HCT116 (cell line): ENCODE results near the gene CD99L2. TPM values are rescaled to one million over a fixed set of nuclear protein-coding genes. Genes with fewer than 3 reads are reported as not detected.

Experiments used
- ATAC-seq: fragments of 200-7000 bp; cut with Tn5 transposase; 2 replicates; pipeline ENCODE4 v1.9.1; 2020; ENCODE audit warnings: mild to moderate bottlenecking, moderate library complexity
- BruUV-seq: library from RNA; stranded (reverse); fragments of 400-500 nt; replicated peaks from 2 replicates; lab custom pipeline; 2021; lab: Mats Ljungman, UMichigan
- CTCF ChIA-PET: fragments of 300-600 bp; sonication (Branson Sonifier 250); formaldehyde crosslinking; loops from one replicate; lab custom pipeline; 2021; ENCODE audit warnings: antibody characterized with exemption; lab: Charles Lee
- POLR2A ChIA-PET: fragments of 300-600, 350-600 bp; sonication (Branson Sonifier 250); formaldehyde crosslinking; loops from one replicate; lab custom pipeline; 2021; ENCODE audit warnings: antibody characterized with exemption; lab: Charles Lee
- RAD21 ChIA-PET, 2 experiments: fragments of 300-600 bp; sonication (Branson Sonifier 250); formaldehyde crosslinking; loops; one replicate each; lab custom pipeline; 2023; ENCODE audit warnings: low total read pairs in 2 of 2; ENCODE audit not compliant: uncharacterized antibody in 2 of 2, unreplicated experiment in 2 of 2, low non-redundant PET in 1 of 2; lab: Charles Lee
- DNase-seq: peaks from one replicate; pipeline ENCODE4 v3.0.0-alpha.2; 2010; ENCODE audit warnings: low read depth, low spot score
- H2AFZ ChIP-seq: fragments of 200-600 bp; shearing (Covaris generic), sonication (generic); 2 replicates; pipeline ENCODE4 v1.6.1; 2017; ENCODE audit warnings: low read depth, mixed run types, mixed read lengths, antibody characterized with exemption, low read length; ENCODE audit not compliant: poor library complexity, severe bottlenecking
- H3K27ac ChIP-seq: 2 replicates; pipeline ENCODE4 v1.5.1; 2012; ENCODE audit warnings: low read depth, low read length
- H3K27me3 ChIP-seq: fragments of 200-600 bp; sonication (generic); 2 replicates; pipeline ENCODE4 v1.6.1; 2016; ENCODE audit warnings: mixed run types, low read length, mixed read lengths; ENCODE audit not compliant: insufficient read depth
- H3K36me3 ChIP-seq, 2 experiments: fragments of 200-500 bp in 1 of 2; fragments of 200-600 bp in 1 of 2; sonication (Bioruptor generic) in 1 of 2; sonication (generic) in 1 of 2; 2 replicates each; pipeline versions ENCODE4 v1.5.1 to v1.6.1; 2014 to 2016; ENCODE audit warnings: low read length in 2 of 2, inconsistent platforms in 1 of 2, mixed read lengths in 1 of 2, mixed run types in 1 of 2; ENCODE audit not compliant: insufficient read depth in 2 of 2, control insufficient read depth in 1 of 2
- H3K4me1 ChIP-seq, 2 experiments: fragments of 200-600 bp in 1 of 2; sonication (generic) in 1 of 2; 2 replicates each; pipeline versions ENCODE4 v1.5.1 to v1.6.1; 2012 to 2017; ENCODE audit warnings: low read length in 2 of 2, inconsistent platforms in 1 of 2, mild to moderate bottlenecking in 1 of 2, mixed read lengths in 1 of 2, mixed run types in 1 of 2, moderate library complexity in 1 of 2; ENCODE audit not compliant: insufficient read depth in 2 of 2, control insufficient read depth in 1 of 2
- H3K4me2 ChIP-seq: fragments of 200-600 bp; sonication (generic); 2 replicates; pipeline ENCODE4 v1.6.1; 2017; ENCODE audit warnings: mixed run types, low read length, mixed read lengths
- H3K4me3 ChIP-seq, 2 experiments: fragments of 200-600 bp in 1 of 2; sonication (generic) in 1 of 2; replicated peaks in 1 of 2; 2 replicates each; pipeline ENCODE4 v1.5.1; 2011 to 2016; ENCODE audit warnings: low read length in 2 of 2, control low read depth in 1 of 2, low read depth in 1 of 2, mild to moderate bottlenecking in 1 of 2, mixed read lengths in 1 of 2, mixed run types in 1 of 2
- H3K79me2 ChIP-seq: fragments of 200-600 bp; sonication (generic); 2 replicates; pipeline ENCODE4 v1.6.1; 2017; ENCODE audit warnings: mild to moderate bottlenecking, mixed run types, low read length, moderate library complexity, mixed read lengths; ENCODE audit not compliant: insufficient read depth
- H3K9ac ChIP-seq: fragments of 200-600 bp; sonication (generic); 2 replicates; pipeline ENCODE4 v1.6.1; 2016; ENCODE audit warnings: low read length, mixed read lengths
- H3K9me2 ChIP-seq: fragments of 200-600 bp; sonication (generic), shearing (Covaris generic); 2 replicates; pipeline ENCODE4 v1.6.1; 2017; ENCODE audit warnings: mixed run types, mild to moderate bottlenecking, moderate library complexity; ENCODE audit not compliant: insufficient read depth
- H3K9me3 ChIP-seq, 2 experiments: fragments of 200-500 bp in 1 of 2; fragments of 200-600 bp in 1 of 2; sonication (Bioruptor generic) in 1 of 2; sonication (generic) in 1 of 2; 2 replicates each; pipeline ENCODE4 v1.6.1; 2014 to 2017; ENCODE audit warnings: low read length in 2 of 2, mixed read lengths in 2 of 2, inconsistent platforms in 1 of 2, low read depth in 1 of 2, mild to moderate bottlenecking in 1 of 2, mixed run types in 1 of 2, moderate library complexity in 1 of 2; ENCODE audit not compliant: control insufficient read depth in 1 of 2, insufficient read depth in 1 of 2
- H4K20me1 ChIP-seq: fragments of 200-600 bp; sonication (generic), shearing (Covaris generic); 2 replicates; pipeline ENCODE4 v1.6.1; 2017; ENCODE audit warnings: mixed run types, mild to moderate bottlenecking, moderate library complexity; ENCODE audit not compliant: insufficient read depth
- CBX3 ChIP-seq: IDR thresholded peaks from 2 replicates; pipeline ENCODE4 v1.6.1; 2012; ENCODE audit warnings: low read depth
- CEBPB ChIP-seq: IDR thresholded peaks from 2 replicates; pipeline ENCODE4 v1.6.1; 2012; ENCODE audit warnings: low read depth
- EGR1 ChIP-seq: IDR thresholded peaks from 2 replicates; pipeline ENCODE4 v1.6.1; 2012; ENCODE audit warnings: low read depth
- ELF1 ChIP-seq: IDR thresholded peaks from 2 replicates; pipeline ENCODE4 v1.6.1; 2012; ENCODE audit warnings: low read depth, borderline replicate concordance
- EZH2 ChIP-seq: fragments of 200-600 bp; sonication (generic); IDR thresholded peaks from 2 replicates; pipeline ENCODE4 v1.6.1; 2017; ENCODE audit warnings: antibody characterized with exemption, mixed run types
- FOSL1 ChIP-seq: IDR thresholded peaks from 2 replicates; pipeline ENCODE4 v1.6.1; 2012; ENCODE audit warnings: low read depth
- JUND ChIP-seq: IDR thresholded peaks from 2 replicates; pipeline ENCODE4 v1.6.1; 2012
- POLR2AphosphoS5 ChIP-seq: IDR thresholded peaks from 2 replicates; pipeline ENCODE4 v1.6.1; 2011; ENCODE audit warnings: mild to moderate bottlenecking, low read depth, low read length, moderate library complexity
- SIN3A ChIP-seq: IDR thresholded peaks from 2 replicates; pipeline ENCODE4 v1.6.1; 2012; ENCODE audit warnings: low read depth
- SP1 ChIP-seq: IDR thresholded peaks from 2 replicates; pipeline ENCODE4 v1.6.1; 2012; ENCODE audit warnings: low read depth
- SRF ChIP-seq: IDR thresholded peaks from 2 replicates; pipeline ENCODE4 v1.6.1; 2012; ENCODE audit warnings: low read depth
- YY1 ChIP-seq: IDR thresholded peaks from 2 replicates; pipeline ENCODE4 v1.6.1; 2011; ENCODE audit warnings: low read length, low read depth, moderate library complexity, mild to moderate bottlenecking; ENCODE audit not compliant: insufficient replicate concordance; ENCODE audit errors: extremely low read depth
- ZFX ChIP-seq: fragments of 450-650 bp; IDR thresholded peaks from 2 replicates; pipeline ENCODE4 v1.6.1; 2017
- intact Hi-C: fragments of 100-400 bp; cut with micrococcal nuclease; formaldehyde crosslinking; loops from 2 replicates; pipeline ENCODE4 v1.10.0; 2022
- total RNA-seq: library from RNA; stranded (reverse); gene quantifications from one replicate; pipeline ENCODE4 v1.2.1, GENCODE V29; 2021; ENCODE audit not compliant: unreplicated experiment
- TF ChIP-seq, protein P1 (sequence below): IDR thresholded peaks from 2 replicates; pipeline ENCODE4 v1.6.1; 2012
- TF ChIP-seq, protein P2 (sequence below): IDR thresholded peaks from 2 replicates; pipeline ENCODE4 v1.6.1; 2011; ENCODE audit warnings: mild to moderate bottlenecking, low read length, moderate library complexity; ENCODE audit not compliant: insufficient replicate concordance; ENCODE audit errors: extremely low read depth
- TF ChIP-seq, protein P3 (sequence below): IDR thresholded peaks from 2 replicates; pipeline ENCODE4 v1.6.1; 2012; ENCODE audit warnings: low read depth
- TF ChIP-seq, protein P4 (sequence below): IDR thresholded peaks from 2 replicates; pipeline ENCODE4 v1.6.1; 2012

Gene CD99L2
- total RNA-seq, 1 experiment from 2014 or later = 6.2 TPM

DNA sequence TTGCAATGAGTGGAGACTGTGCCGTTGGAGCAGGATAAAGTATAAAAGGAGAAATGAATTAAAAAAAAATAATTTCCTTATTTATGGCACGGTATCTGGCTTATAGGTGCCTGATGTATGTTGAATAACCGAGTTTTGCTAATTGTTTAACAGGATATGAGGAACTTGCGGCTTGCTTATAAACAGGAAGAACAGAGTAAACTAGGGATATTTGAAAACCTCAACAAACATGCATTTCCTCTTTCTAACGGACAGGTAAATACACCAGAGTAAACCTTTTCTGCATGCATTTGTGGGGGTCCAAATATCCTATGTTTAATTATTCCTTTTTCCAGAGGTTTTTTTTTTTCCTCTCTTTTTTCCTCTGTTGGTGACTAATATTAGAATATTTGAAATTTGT, 168.5 kb downstream of the CD99L2 start:
- no peak overlapping the region for H3K4me3 ChIP-seq
- RAD21 ChIA-PET = no interaction called here
- no peaks in the 10 kb centered on the region for H3K9me2 ChIP-seq
- H3K36me3 ChIP-seq = peaks cover 0 to 5% of the 10 kb centered on the region in 2 experiments; a peak in 2 of 4 replicates
- H2AFZ ChIP-seq = no peak overlapping the region
- CTCF ChIA-PET = no interaction called here
- no peaks in the 10 kb centered on the region for H3K4me1 ChIP-seq
- H4K20me1 ChIP-seq = no peaks in the 10 kb centered on the region
- DNase-seq (no peak), ATAC-seq (no peak)
- H3K27ac ChIP-seq = no peak overlapping the region
- POLR2A ChIA-PET = no interaction called here
- intact Hi-C loops = no loop called here
- H3K4me2 ChIP-seq = no peak overlapping the region
- no peaks in the 10 kb centered on the region for H3K27me3 ChIP-seq
- no peak overlapping the region for H3K9ac ChIP-seq
- BruUV-seq = no TSS peak
- no peaks in the 10 kb centered on the region for H3K9me3 ChIP-seq
- H3K79me2 ChIP-seq = no peaks in the 10 kb centered on the region
- TF ChIP-seq SRF = no peak

DNA sequence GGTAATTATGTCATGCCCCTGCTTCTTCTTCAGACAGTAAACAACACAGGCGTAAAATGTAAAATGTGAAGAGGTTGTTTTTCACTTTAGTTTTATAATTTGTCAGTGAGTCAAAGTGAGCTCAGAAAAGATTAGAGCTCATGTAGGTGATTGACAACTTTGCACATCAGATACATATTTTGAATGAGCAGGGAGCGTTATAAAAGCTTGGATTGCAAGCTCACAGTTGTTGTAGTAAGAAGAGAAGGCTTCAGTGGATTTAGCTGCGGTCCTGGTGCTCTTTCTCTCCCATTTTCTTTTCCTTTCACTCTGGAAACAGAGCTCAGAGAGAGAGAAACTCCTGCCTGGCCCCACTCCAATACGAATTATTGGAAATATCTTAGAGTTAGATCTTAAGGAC, 178.8 kb downstream of the CD99L2 start:
- Histone ChIP-seq H3K4me1 (no peaks in the 10 kb centered on the region), H3K9me2 (no peaks in the 10 kb centered on the region), H3K4me2 (no peak overlapping the region), H3K4me3 (no peak overlapping the region), H3K27ac (no peak overlapping the region), H4K20me1 (no peaks in the 10 kb centered on the region), H3K79me2 (no peaks in the 10 kb centered on the region), H3K9ac (no peak overlapping the region), H3K36me3 (no peaks in the 10 kb centered on the region), H2AFZ (no peak overlapping the region), H3K27me3 (no peaks in the 10 kb centered on the region), H3K9me3 (no peaks in the 10 kb centered on the region)
- ChIA-PET RAD21 (no interaction called here), CTCF (no interaction called here), POLR2A (no interaction called here)
- DNase-seq (no peak), ATAC-seq (no peak)
- intact Hi-C loops = loop anchor here (5.0 kb wide), 1 partner anchor 757 kb away; no protein-coding TSS in a partner anchor
- BruUV-seq = no TSS peak
- no peak for TF ChIP-seq POLR2AphosphoS5
- no peak for TF ChIP-seq CEBPB
- no peak for TF ChIP-seq FOSL1
- no peak for TF ChIP-seq EZH2
- no peak for TF ChIP-seq SP1
- TF ChIP-seq, protein P1, sequence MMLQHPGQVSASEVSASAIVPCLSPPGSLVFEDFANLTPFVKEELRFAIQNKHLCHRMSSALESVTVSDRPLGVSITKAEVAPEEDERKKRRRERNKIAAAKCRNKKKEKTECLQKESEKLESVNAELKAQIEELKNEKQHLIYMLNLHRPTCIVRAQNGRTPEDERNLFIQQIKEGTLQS = no peak
- TF ChIP-seq ZFX = no peak
- TF ChIP-seq JUND = no peak
- no peak for TF ChIP-seq SIN3A
- TF ChIP-seq ELF1 = no peak
- TF ChIP-seq, protein P2, sequence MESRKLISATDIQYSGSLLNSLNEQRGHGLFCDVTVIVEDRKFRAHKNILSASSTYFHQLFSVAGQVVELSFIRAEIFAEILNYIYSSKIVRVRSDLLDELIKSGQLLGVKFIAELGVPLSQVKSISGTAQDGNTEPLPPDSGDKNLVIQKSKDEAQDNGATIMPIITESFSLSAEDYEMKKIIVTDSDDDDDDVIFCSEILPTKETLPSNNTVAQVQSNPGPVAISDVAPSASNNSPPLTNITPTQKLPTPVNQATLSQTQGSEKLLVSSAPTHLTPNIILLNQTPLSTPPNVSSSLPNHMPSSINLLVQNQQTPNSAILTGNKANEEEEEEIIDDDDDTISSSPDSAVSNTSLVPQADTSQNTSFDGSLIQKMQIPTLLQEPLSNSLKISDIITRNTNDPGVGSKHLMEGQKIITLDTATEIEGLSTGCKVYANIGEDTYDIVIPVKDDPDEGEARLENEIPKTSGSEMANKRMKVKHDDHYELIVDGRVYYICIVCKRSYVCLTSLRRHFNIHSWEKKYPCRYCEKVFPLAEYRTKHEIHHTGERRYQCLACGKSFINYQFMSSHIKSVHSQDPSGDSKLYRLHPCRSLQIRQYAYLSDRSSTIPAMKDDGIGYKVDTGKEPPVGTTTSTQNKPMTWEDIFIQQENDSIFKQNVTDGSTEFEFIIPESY = no peak
- TF ChIP-seq, protein P3, sequence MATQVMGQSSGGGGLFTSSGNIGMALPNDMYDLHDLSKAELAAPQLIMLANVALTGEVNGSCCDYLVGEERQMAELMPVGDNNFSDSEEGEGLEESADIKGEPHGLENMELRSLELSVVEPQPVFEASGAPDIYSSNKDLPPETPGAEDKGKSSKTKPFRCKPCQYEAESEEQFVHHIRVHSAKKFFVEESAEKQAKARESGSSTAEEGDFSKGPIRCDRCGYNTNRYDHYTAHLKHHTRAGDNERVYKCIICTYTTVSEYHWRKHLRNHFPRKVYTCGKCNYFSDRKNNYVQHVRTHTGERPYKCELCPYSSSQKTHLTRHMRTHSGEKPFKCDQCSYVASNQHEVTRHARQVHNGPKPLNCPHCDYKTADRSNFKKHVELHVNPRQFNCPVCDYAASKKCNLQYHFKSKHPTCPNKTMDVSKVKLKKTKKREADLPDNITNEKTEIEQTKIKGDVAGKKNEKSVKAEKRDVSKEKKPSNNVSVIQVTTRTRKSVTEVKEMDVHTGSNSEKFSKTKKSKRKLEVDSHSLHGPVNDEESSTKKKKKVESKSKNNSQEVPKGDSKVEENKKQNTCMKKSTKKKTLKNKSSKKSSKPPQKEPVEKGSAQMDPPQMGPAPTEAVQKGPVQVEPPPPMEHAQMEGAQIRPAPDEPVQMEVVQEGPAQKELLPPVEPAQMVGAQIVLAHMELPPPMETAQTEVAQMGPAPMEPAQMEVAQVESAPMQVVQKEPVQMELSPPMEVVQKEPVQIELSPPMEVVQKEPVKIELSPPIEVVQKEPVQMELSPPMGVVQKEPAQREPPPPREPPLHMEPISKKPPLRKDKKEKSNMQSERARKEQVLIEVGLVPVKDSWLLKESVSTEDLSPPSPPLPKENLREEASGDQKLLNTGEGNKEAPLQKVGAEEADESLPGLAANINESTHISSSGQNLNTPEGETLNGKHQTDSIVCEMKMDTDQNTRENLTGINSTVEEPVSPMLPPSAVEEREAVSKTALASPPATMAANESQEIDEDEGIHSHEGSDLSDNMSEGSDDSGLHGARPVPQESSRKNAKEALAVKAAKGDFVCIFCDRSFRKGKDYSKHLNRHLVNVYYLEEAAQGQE = no peak
- TF ChIP-seq EGR1 = no peak
- TF ChIP-seq CBX3 = no peak
- TF ChIP-seq, protein P4, sequence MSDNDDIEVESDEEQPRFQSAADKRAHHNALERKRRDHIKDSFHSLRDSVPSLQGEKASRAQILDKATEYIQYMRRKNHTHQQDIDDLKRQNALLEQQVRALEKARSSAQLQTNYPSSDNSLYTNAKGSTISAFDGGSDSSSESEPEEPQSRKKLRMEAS = no peak
- no peak for TF ChIP-seq YY1
- TF ChIP-seq SRF = no peak
